Measurements from ENCODE around the gene NDC80.
"Not testable (repeated sequence)": the region's sequence is repeated elsewhere in the genome, so short reads cannot be mapped to it uniquely, and the experiment has no call there.

DNA sequence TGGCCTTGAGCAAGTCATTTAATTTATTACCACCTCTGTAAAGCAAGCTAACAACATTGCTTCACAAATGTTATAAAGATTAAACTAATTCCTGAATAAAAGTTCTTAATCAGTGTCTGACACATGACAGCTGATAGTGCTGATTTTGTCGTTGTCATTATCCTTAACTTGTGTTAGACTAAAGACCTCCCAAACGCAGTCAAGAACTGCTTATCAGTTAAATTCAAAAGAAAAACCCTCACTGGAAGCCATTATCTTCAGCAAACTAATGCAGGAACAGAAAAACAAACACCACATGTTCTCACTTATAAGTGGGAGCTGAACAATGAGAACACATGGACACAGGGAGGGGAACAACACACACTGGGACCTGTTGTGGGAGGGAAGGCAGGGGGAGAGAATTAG is 46.6 kb upstream of the NDC80 start:
- TF ChIP-seq, protein P1, sequence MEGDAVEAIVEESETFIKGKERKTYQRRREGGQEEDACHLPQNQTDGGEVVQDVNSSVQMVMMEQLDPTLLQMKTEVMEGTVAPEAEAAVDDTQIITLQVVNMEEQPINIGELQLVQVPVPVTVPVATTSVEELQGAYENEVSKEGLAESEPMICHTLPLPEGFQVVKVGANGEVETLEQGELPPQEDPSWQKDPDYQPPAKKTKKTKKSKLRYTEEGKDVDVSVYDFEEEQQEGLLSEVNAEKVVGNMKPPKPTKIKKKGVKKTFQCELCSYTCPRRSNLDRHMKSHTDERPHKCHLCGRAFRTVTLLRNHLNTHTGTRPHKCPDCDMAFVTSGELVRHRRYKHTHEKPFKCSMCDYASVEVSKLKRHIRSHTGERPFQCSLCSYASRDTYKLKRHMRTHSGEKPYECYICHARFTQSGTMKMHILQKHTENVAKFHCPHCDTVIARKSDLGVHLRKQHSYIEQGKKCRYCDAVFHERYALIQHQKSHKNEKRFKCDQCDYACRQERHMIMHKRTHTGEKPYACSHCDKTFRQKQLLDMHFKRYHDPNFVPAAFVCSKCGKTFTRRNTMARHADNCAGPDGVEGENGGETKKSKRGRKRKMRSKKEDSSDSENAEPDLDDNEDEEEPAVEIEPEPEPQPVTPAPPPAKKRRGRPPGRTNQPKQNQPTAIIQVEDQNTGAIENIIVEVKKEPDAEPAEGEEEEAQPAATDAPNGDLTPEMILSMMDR (IDR thresholded peaks at IDR 0.05) = not testable (repeated sequence)
- not testable (repeated sequence) for TF ChIP-seq SIN3A (IDR thresholded peaks at IDR 0.05; ENCODE audit: borderline replicate concordance, insufficient read depth, low read depth, low read length); POLR2AphosphoS5 (IDR thresholded peaks at IDR 0.05; ENCODE audit: low read depth, low read length)
- TF ChIP-seq, protein P2, sequence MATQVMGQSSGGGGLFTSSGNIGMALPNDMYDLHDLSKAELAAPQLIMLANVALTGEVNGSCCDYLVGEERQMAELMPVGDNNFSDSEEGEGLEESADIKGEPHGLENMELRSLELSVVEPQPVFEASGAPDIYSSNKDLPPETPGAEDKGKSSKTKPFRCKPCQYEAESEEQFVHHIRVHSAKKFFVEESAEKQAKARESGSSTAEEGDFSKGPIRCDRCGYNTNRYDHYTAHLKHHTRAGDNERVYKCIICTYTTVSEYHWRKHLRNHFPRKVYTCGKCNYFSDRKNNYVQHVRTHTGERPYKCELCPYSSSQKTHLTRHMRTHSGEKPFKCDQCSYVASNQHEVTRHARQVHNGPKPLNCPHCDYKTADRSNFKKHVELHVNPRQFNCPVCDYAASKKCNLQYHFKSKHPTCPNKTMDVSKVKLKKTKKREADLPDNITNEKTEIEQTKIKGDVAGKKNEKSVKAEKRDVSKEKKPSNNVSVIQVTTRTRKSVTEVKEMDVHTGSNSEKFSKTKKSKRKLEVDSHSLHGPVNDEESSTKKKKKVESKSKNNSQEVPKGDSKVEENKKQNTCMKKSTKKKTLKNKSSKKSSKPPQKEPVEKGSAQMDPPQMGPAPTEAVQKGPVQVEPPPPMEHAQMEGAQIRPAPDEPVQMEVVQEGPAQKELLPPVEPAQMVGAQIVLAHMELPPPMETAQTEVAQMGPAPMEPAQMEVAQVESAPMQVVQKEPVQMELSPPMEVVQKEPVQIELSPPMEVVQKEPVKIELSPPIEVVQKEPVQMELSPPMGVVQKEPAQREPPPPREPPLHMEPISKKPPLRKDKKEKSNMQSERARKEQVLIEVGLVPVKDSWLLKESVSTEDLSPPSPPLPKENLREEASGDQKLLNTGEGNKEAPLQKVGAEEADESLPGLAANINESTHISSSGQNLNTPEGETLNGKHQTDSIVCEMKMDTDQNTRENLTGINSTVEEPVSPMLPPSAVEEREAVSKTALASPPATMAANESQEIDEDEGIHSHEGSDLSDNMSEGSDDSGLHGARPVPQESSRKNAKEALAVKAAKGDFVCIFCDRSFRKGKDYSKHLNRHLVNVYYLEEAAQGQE (IDR thresholded peaks at IDR 0.05; ENCODE audit: insufficient read depth in 1 of 2, low read depth in 2 of 2, low read length in 1 of 2) = not testable (repeated sequence)

All from Panc1 (cell line).